NOMO-1 treated with DMSO at 0.1 percent for 48 hours (cell line): ENCODE results near the gene THSD7B.
"Not testable (repeated sequence)": the region's sequence is repeated elsewhere in the genome, so short reads cannot be mapped to it uniquely, and the experiment has no call there.

Source experiments
- DNase-seq: peaks from one replicate; lab custom pipeline; 2025; ENCODE audit not compliant: unreplicated experiment; lab: John Stamatoyannopoulos, UW

THSD7B gene

DNA sequence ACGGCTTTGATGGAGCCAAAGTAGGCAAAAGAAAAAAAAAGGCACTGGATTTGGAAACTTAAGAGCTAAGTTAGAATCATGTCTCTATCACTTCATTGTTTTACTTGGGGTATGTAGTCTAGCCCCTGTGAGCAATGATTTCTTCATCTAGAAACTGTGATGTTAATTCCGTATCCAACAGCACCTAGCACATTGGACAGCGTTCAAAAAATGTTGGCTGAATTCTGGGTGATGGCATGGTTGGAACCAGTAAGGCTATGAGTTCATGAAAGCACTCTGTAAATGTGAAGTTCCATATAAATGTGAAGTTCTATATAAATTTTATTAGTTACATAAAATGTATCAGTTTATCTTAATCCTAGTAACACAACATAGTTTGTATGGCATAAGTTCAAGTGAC, 890.5 kb downstream of the THSD7B start:
- DNase-seq = no peak

DNA sequence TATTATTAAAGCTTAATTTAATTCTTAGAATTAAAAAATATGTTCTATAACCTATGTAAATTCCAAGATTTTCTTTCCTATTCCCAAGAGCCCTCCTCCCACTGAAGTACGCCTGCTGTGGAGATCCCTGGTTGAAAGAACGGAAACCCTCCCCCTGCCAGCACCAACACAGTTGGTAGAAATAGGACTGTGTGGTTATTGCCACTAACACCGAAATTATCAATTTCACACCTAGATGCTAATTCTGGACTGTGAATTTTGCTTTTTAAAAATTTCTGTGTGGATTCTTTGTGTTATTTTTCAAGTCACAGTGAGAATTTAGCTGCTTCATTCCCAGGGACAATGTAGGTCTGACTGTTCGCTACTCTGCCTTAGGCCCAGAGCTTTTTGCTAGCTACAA, 893.1 kb downstream of the THSD7B start:
- DNase-seq = no peak

DNA sequence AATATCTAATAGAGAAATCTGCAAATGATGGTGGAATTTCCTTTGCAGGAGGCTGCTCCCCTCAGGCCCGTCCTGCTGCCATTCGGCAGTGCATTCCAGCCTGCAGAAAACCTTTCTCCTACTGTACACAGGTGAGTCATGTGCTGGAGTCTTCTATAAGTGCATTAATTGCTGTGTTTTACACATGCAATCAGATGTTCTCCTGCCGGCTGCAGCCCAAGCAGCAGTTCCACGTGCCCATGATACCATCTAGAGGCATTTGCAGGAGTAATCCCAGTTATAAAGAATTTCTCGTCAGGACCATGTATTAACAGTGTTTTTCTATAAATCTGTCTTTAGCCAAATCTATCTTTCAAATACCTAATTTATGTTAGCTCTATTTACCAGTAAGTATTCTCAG, 894.3 kb downstream of the THSD7B start:
- no peak for DNase-seq

DNA sequence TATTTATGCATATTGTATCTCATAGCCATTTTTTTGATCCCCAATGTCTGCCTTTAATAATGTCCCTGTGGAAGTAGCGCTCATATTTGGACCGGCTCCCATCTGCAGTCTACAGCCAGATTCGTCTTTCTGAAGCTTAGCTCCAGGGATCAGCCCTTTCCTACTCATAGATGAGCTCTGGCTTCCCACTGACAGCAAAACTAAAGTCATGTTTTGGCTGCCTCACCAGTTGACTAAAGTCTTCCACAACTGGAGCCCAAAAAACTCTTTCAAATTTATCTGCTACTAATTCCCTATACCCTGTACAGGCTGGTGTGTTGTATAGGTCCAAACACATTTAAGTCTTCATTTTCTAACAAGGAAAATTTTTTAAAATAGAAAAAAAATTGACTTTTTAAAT, 904.8 kb downstream of the THSD7B start:
- DNase-seq = no peak

DNA sequence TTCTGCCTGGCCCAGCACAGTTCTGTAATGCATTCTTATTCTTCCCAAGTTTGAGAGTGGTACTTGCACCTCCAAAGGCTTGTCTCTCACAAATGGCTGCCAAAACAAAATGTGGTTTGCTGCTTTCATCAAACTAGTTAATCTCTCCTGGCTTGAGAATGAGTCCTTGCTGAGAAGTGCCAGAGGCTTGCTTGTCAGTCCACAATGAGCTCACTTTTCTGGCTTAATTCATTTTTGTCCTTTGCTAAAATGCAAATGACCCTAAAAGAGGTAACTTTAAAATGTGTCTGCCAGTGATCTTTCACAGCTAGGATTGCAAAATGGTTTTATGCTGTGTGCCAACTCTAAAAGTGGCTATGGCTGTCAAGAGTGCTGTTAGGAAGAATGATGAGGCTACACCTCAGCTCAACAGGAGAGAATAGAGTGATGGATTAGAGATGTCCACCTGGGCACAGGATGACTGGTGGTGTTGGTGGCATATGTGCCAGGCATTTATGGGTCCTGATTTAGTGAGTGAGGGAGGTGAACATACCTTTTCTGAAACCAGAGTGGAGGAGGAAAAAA, 907.7 kb downstream of the THSD7B start:
- no peak for DNase-seq

DNA sequence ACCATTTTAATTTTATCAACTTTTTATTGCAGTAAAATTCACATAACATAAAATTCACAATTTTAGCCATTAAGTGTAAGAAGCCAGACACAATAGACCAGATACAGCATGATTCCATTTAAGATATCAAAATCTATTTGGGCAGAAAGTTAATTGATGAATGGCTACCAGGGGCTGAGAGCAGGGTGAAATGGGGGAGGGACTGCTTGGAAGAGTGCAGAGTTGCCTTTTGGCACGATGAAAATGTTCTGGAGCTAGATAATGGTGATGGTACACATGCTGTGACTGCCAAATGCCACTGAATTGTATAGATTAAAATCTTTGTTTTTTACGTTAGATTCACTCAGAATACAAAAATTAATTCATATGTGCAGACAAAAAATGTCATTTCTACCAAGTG, 909.6 kb downstream of the THSD7B start:
- no peak for DNase-seq

DNA sequence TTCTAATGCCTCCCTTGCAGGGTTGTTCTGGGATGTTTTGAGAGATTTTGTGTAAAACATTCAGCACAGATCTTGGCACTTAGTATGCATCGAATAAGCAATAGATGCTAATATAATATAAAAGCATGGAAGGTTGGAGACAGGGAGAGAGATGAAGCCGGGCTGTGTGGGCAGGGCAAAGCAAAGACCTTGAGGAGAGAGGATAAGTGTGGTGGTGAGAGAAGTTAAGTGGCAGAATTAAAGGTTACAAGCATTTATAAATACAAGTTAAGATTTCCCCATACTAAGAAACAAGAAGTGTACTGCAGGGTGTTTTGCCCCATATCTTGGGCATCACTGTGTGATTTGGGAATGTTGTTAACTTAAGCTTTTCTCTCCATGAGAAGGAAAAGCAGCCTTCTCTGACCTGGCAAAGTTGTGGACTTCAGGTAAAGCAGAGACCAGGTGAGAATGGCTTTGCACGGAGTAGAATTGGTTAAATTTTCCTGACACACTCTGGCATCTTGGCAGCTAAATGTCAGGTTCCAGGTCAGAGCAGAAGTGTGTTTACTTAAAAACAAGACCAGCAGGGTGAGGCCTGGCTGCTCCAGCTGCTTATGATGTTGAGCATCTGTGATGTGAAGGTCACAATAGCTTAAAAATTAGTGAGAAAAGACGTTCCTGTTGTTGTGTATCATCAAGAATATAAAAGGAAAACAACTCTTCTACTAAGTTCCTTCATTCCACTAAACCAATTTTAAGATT, 910.4 kb downstream of the THSD7B start:
- no peak for DNase-seq

DNA sequence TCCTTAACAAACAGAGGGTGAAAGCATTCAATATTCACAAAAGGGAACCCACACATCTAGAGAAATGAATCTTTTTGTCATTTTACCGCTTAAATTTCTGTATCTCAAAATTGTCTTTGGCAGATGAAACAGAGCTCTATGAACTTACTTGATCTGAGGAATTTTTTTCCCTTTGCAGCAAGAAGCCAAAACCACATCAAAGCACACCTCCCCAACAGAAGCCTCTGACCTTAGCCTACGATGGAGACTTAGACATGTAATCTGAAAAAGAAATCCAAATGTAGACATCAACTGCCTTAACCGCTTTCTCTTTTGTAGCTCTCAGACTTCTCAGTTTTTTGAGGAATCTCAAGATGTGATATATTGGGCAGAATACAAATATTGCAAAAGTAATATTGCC, 911.0 kb downstream of the THSD7B start:
- no peak for DNase-seq

DNA sequence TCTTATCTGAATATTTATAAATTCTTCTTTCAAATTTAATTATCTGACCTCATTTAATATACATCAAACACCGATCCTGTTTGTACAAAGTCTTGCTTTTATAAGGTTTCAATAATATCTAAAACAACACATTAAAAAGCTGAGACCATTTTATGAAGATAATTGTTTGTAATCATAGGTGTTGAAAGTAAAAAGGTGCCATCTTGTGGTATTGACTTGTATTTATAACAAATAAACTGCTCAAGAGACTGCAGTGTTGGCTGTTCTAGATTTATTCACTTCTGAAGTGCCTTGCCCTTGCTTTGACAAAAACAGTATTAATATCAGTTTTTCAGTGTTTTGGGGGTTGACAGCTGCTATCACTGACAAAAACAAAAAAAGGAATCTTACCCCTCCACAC, 912.1 kb downstream of the THSD7B start:
- no peak for DNase-seq

DNA sequence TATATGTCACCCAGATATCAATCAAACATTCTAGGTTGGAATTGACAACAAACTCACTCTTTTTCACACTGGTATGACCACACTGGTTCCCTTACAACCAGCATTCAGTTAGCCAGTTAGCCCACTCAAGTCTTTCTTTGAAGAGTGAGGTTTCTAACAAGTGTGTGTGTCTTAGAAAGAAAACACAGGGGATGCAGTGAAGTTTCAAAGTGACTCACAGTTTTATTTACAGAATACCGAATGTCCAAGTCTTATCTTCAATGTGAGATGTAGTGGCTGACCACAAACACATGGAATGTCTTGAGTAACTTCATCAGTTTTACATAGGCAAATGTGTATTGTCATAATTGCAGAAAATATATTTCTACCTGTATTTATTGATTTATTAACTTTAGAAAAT, 924.2 kb downstream of the THSD7B start:
- DNase-seq = no peak

DNA sequence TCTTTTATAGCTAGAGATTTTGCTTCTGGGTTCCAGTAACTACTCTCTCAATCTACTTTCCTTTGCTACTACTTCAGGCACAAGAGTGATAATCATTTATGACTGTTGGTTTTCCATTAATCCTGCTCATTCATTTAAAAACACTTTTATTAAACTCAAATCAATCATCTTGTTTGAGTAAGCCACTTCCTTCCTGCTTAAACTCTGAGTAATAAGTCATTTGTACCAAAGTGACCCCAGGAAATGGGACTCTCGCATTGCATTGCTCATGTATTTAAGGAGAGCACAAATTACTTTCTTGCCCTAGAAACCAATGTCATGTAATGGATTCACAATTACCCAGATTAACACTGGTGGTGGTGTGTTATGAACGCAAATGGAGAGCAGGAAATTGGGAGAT, 928.2 kb downstream of the THSD7B start:
- peak; percentile 26 for DNase-seq

DNA sequence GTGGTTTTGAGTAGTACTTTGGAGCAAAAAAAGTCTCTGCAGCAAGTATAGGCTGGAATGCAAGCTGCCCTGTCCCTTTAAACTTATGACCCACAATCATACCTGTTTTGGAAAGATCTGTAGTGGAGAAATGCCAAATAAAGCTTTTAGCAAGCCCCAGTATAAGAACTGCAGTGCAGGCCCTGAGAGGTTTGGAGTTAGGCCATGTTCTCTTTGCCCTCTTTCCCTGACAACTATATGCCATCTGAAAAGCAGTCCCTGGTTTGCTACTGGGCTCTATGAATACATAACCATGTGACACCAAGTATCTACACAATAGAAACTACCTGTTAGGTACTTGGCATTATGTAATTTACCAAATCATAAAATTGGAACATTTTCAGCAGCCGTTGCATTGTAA, 931.6 kb downstream of the THSD7B start:
- DNase-seq = no peak

DNA sequence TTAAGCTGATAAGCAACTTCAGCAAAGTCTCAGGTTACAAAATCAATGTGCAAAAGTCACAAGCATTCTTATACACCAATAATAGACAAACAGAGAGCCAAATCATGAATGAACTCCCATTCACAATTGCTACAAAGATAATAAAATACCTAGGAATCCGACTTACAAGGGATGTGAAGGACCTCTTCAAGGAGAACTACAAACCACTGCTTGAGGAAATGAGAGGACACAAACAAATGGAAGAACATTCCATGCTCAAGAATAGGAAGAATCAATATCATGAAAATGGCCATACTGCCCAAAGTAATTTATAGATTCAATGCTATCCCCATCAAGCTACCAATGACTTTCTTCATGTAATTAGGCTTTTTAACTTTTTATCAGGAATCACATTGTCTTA, 934.9 kb downstream of the THSD7B start:
- not testable (repeated sequence) for DNase-seq

DNA sequence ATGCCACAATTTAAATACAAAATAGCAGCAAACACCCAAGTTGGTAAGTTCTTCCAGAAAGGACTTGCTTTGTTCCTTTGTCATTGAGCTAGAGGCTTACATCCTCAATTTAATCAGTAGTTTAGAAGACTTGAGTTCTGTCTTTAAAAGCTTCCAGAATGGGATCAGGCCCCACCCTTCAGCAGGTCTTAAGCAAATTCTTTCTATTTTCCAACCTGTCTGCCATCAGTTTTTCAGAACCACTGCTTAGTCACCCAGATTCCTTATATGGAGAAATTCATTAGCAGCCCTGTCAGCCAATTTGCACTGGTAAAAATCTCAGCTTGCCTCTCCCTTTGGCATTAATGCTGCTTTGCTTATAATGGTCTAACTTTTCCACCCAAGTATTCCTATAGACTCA, 935.3 kb downstream of the THSD7B start:
- no peak for DNase-seq

DNA sequence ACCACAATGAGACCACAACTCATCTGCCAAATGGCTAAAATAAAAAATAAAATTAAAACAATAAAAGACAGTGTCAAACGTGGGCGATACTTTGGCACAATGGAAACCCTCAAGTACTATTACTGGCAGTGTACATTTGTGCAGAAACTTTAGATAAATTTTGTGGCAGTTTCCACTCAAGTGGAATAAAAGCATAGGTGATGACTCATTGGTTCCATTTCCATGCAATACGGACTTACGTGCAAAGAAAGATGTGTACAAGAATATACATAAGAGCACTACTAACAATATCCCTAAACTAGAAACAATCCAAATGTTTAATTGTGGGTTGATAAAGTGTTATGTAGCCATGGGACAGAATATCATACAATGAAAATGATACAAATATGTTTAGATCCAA, 940.0 kb downstream of the THSD7B start:
- no peak for DNase-seq

DNA sequence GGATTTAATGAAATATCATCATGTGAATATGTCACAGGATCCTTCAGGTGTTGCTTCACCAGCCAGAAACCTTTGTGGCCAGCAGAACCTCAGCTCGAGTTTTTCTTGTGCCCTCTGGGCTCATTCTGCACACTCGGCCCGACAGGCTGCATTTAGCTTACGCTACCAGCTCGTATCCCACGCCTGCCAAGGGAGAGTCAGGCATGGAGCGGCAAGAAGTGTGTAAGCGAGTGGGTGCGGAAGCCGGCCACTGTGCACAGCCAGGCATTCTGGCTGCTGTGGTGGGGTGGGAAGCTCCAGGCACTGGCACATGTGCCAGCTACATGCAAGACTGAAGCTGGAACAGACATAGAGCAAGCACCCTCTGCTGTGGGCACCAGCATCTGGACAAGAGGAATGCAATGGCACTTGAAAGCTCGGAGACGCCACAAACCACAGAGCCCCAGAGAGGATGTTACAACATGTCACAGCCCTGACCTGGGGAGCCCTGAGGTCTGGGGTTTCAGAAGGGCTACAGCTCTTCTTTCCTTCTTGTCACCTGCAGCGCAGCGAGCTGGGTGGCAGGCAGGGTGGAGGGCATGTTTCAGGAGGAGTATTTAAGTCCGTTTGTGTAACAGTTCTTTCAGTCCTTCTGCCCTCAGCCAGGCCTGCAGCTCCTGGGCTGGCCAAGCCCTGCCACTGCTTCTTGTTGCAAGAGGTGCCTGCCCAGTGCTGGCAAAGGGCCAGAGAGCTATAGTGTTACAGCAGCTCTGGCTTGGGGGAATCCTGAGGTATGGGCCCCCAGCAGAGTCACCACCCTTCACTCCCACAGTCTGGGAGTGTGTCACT, 941.7 kb downstream of the THSD7B start:
- peak; percentile 93 for DNase-seq

DNA sequence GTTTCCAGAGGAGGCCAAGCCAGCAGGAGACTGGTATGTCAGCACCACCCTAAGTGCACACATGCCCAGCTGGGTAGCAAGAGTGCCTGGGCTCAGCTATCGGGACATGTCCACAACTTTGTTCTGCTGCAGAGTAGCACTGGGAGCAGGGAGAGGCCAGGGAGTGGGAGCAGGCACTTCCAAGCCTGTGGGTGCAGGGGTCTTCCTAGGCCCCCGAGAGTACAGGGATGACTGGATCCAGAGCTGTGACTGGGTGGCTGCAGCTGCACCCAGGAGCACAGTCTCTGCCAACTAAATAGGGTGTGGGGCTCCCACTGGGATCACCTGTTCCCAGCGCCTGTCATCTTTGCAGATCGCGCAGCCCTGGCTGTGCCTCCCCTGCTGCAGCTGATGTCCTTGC, 943.0 kb downstream of the THSD7B start:
- DNase-seq = no peak

DNA sequence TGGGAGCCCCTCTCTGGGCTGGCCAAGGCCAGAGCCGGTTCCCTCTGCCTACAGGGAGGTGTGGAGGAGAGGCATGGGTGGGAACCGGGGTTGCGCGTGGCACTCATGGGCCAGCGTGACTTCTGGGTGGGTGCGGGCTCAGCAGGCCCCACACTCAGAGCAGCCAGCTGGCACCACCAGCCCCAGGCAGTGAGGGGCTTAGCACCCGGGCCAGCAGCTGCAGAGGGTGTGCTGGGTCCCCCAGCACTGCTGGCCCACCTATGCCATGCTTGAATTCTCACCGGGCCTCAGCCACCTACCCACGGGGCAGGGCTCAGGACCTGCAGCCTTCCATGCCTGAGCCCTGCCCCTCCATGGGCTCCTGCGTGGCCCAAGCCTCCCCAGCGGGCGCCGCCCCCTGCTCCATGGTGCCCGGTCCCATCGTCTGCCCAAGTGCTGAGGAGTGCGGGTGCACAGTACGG, 950.4 kb downstream of the THSD7B start:
- no peak for DNase-seq

DNA sequence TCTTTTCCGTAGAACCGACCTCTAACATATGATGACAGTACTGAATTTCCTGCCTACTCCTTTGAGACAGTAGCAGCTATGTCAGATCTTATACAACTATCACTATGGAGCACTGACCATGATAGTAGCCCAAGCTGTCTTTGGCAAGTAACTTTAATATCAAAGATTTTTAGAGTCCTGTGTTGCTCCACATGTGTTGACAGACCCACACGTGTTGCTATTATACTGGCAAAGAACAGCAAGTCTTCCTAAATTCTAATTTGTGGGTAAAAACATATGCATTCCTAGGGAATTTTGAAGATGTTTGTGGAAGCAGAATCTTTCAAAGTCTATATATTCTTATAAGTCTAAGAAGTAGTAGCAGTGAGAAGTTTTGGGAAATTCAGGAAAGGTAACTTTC, 953.4 kb downstream of the THSD7B start:
- no peak for DNase-seq

DNA sequence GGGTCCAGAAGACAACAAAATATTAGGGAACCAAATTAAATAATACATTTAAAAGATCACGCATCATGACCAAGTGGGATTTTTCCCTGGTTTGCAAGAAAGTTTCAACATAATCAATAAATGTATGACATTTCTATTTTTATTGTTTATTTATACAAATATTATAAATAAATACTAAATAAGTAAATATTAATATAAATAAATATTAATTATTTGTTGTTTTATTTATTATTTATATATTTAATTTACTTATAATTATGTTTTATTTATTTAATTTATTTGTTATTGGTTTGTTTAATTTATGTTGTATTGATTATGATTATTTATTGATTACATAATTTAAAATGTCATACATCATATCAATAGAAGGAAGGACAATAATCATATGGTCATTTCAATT, 956.4 kb downstream of the THSD7B start:
- DNase-seq = no peak

DNA sequence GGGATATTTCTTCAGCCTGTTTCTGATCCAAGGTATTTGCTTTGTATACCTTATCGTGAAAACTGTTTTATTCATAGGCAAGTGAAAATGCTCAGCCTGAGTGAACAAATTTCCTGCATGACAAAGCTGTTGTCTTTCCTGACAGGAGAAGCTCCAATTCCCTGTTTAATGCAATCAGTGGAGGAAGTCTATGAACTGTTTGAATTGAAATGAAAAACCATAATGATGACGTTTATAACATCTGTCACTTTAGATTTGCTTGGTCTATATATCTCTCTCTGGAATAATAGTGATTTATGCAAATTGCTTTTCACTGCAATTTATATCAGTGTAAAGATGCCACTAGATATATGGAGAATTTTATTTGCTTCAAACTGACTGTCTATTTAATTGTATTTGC, 959.6 kb downstream of the THSD7B start:
- no peak for DNase-seq
